Body of pancreas (tissue), 4 donors: Measurements from ENCODE around the gene SPRYD3.

Experiments used
- POLR2A ChIP-seq, 3 donors: fragments of 450-650 bp; IDR thresholded peaks; one replicate each; pipeline ENCODE4 v1.6.1; 2016; ENCODE audit warnings: antibody characterized with exemption in 3 of 3, mild to moderate bottlenecking in 2 of 3
- TF ChIP-seq, protein P1 (sequence below), 7 experiments: fragments of 450-650 bp in 4 of 7; fragments of 200-600 bp in 3 of 7; sonication (generic) in 3 of 7; IDR thresholded peaks; one replicate each; pipeline ENCODE4 v1.5.1; 2016 to 2019; ENCODE audit warnings: antibody characterized with exemption in 7 of 7

DNA sequence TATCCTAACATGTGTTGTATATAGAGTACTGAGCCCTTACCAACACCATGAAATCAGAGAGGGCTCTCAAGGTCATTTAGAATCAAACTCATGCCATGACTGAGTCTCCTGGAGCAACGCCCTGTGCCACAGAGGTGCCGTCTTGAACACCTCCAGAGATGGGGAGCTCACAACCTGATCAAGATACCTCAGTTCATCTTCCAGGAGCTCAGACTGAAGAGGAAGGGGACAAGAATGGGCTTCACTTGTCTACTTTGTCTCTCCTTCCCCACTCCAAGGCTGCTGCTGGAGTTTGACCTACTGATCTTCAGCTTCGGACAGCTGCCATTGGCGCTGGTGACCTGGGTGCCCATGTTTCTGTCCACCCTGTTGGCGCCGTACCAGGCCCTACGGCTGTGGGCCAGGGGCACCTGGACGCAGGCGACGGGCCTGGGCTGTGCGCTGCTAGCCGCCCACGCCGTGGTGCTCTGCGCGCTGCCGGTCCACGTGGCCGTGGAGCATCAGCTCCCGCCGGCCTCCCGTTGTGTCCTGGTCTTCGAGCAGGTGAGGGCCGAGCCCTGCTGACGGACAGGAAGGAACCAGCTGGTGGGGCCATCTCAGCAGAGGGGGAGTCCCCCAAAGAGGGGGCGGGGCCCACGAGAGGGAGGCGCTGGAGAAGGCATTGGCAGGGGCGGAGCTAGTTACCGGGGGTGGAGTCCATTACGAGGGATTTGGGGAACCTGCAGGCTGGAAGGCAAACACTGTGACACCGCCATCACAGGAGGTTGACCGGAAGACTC is 36.1 kb upstream of the SPRYD3 start:
- TF ChIP-seq, protein P1, sequence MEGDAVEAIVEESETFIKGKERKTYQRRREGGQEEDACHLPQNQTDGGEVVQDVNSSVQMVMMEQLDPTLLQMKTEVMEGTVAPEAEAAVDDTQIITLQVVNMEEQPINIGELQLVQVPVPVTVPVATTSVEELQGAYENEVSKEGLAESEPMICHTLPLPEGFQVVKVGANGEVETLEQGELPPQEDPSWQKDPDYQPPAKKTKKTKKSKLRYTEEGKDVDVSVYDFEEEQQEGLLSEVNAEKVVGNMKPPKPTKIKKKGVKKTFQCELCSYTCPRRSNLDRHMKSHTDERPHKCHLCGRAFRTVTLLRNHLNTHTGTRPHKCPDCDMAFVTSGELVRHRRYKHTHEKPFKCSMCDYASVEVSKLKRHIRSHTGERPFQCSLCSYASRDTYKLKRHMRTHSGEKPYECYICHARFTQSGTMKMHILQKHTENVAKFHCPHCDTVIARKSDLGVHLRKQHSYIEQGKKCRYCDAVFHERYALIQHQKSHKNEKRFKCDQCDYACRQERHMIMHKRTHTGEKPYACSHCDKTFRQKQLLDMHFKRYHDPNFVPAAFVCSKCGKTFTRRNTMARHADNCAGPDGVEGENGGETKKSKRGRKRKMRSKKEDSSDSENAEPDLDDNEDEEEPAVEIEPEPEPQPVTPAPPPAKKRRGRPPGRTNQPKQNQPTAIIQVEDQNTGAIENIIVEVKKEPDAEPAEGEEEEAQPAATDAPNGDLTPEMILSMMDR (IDR thresholded peaks at IDR 0.05) = no peak
- no peak for TF ChIP-seq POLR2A (IDR thresholded peaks at IDR 0.05)
